Activated CD4-positive, alpha-beta T cell treated with anti-CD3 and anti-CD28 coated beads, Interleukin-2, amount 50 U/mL, for 16 hours (primary cell): ENCODE measurements around the gene ADGB.

Experiments used
- DNase-seq: peaks from one replicate; pipeline ENCODE4 v3.0.0-alpha.2; 2020

The ADGB gene

DNA sequence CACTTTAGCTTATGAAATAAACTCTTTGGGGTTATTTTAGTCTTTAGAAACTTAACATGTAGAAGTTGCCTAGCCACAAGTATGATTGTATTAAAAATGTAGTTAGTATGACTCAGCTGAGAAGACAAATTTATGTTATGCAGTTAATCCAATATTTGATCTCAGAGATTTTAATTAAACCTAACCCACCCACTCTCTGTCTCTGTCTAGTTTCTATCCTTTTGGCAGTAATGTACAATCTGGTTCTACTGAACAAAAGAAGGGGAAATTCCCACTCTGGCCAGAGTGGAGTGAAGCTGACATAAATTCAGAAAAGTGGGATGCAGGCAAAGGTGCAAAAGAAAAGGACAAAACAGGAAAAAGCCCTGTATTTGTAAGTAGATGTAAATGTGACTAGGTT is 36.4 kb downstream of the ADGB start:
- no peak for DNase-seq

DNA sequence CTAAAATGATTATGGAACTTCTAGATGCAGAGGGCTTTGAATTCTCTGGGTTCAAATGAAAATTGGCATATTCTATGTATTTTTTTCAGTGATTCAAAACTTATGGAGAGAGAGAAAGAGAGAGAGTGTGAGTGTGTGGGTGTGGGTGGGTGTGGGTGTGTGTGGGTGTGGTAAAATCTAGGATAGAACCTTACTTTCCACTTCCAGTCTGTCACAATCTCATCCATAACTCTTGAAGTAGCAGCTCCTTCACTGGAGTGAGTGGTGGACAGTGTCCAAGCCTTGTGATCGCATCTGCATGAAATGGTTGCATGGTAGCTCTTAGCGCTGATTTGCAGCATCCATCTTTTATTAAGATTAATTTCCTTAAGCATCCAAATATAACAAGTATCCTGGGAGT is 37.7 kb downstream of the ADGB start:
- no peak for DNase-seq

DNA sequence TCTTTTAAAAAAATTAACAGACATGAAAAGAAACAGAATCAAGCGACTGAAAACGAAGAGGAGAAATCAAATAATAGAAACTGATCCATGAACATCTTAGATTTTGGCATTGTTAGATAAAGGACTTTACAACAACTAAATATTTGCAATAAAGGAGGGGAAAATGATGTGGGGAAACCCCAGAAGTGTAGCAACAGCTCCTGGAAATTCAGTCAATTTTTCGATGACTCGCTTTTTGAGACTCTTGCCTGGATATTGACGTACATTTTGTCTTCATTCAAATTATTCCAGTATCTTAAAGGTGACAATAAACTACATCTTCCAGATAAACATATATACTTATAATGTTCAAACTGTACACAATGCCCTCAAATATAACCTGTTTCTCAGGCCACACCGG is 44.1 kb downstream of the ADGB start:
- DNase-seq, result no peak

DNA sequence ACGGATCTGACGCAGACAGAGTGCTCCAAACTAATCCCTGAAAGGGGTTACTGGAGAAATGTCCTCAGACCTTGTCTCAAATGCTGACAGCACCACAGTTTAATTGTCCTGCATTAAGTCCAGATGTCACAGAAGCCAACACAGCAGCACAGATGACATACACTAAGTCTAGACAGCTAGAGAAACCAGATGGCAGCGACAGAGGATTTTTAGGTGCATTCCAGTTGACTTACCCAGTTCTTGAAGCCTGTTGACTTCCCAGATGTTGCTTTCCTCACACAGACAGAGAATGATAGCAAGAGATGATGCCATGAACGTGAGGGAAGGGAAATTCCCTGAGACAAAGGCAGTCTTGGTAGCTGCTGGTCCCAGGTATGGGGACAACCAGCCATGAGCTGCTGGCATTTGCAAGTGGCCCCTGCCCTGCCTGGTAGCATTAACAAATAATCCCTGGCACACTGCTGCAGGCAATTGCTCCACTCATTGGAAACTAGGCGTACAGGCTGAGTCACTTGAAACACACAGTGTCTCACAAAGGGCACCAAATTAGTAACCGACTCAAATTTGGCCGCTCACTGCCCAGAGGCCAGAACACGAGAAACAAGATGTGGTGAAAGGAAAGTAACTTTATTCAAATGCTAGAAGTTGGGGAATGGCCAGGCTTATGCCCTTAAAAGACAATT is 52.2 kb downstream of the ADGB start:
- DNase-seq, result no peak

DNA sequence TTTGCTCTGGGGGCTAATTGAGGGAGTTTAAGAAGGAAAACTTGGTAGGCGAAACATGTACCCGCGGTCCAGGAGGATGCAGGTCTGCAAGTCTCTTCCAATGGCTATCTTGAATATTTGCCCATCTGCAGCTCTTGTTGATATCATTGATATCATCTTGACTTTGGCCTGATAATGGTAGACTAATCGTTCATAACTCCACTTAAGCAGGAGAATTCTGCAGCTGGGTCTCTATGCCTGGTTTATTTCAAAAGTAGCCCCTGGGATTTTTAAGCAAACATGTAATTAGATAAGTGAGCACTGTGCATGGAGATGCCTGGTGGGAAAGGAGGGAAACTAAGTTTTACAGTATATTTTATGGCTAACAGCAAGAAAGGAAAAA is 52.7 kb downstream of the ADGB start:
- DNase-seq, result no peak

DNA sequence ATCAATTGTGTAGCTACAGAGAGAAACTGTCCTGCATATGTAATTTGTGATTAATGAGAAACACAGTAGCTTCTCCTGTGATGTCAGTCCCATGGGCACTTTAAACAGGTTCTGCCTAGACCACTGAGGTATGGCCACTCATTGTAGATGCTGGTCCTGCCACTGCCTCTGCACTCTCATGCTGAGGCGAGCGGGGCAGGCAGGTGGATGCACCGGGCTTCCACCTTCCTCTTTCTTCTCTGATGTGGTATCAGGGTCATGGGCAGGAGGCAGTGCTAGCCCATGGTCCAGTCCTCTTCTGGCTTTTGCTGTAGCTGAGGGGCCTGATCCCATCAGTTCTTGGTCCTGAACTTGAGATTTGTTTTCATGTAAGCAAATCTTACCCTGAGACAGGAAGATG is 58.7 kb downstream of the ADGB start:
- DNase-seq, result no peak

DNA sequence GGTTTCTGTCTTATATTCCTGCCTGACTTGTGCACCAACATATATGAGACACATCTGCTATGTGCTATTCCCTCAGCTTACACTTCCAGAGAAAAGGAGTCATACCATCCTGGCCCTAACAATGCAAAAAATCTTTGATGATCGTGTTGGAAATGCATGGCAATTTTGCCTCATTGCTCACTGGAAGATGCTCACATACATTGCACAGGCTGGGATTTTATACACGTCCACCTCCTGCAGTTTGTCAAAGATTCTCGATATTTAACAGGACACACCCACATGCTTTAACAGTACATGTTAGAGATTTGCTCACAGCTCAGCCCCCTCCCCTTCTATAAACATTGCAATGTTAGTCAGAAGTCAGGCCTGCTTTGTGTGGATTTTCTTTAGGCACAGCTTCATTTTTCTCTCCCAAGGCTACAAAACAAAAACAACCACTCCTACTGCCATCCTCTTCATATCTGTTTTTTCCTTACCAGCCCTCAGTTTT is 66.1 kb downstream of the ADGB start:
- DNase-seq, result no peak

DNA sequence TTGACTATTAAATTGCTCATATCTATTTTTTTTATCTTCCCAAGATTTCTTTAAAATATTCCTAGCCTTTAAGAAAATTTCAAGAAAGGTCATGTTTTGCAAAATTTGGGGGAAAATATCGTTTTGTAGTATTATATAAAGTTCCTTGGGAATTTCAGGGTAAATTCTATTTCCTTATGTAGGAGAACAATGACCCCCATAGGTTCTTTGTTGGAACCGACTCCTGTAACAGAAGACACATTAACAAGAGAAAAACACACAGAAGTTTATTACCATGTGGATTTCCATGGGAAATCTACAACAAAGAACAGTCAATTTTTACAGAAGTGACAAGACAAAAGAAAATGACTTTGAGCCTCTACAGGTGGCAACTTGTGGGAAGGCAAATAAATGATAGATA is 68.1 kb downstream of the ADGB start:
- DNase-seq, result no peak

DNA sequence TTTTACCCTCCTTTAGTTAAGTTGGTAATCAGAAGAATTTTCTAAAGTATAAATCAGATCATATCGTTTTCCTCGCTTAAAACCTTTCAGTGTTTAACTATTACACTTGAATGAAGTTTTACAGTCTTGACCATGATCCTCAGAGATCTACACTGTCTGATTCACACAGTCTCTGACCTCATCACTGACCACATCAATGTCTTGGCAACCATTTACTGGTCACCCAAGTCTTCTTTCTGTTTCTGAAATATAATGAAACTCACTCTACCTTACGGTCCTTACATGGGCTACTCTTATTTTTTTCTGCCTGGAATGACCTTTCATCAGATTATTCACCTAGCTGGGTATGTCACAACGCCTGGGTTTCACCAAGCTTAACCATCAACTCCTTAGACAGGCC is 71.4 kb downstream of the ADGB start:
- no peak for DNase-seq

DNA sequence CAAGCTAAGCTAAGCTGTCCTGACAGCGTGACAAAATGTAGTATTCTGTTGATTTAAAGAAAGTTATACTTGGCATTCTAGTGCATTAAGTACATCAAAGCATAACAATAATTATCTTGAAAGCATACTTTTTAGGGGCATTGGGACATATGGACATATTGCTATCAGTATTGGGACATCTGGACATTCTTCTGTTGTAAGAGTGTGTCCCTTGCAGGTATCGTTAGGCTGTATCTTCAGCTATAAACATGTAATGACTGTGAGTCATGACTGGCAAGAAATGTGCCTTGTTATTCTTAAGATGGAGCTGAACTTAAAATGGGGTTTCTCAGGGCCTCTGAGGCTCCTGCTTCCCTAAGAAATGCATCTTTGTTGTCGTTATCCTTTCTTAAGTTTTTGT is 74.3 kb downstream of the ADGB start:
- no peak for DNase-seq

DNA sequence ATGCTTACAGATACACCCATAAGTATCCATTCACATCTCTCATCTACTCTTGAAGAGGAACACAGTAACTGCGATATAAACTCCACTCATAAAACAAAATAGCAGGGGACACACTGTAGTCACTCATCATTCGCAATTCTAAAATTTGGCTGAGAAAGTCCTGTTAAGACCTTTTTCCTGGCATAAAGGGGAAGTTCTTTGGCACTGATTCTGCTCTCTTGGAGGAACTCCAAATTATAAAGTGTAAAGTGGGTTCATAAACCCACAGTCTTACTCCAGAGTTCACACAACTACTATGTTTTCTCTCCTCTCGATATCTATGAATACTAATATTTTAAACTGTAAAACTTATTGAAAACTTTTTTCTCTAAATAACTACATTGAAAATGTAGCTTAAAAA is 80.6 kb downstream of the ADGB start:
- no peak for DNase-seq

DNA sequence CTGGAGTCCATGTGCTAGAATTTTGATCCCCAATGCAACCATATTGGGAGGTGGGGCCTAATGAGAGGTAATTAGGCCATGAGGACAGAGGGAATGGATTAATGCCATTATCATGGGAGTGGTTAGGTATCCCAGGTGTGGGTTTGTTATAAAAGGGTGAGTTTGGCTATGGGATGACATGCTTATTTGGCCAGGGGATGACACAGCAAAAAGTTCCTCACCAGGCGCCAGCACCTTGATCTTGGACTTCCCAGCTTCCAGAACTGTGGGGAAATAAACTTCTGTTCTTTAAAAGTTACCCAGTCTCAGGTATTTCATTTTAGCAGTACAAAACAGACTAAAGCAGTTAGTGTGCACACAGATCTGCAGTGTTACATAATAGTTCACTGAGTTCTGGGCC is 84.1 kb downstream of the ADGB start:
- DNase-seq, result no peak

DNA sequence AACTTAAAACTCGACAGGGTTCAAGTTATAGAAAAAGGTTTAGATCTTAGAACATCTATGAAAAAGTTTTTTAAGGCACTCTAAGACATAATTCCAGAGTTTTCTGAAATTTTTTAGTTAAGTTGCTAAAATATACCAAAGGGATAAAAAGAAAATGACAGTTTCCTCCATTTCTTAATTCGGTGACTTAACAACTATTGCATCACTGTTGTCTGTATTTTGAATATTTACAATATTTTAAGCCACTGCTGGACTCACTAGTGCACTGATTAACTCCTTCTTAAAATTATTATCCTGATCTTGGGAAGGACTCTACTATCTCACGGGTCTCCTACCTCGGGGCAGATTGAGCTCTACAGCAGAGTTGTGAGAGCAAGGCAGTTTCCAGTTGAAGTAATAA is 91.0 kb downstream of the ADGB start:
- no peak for DNase-seq

DNA sequence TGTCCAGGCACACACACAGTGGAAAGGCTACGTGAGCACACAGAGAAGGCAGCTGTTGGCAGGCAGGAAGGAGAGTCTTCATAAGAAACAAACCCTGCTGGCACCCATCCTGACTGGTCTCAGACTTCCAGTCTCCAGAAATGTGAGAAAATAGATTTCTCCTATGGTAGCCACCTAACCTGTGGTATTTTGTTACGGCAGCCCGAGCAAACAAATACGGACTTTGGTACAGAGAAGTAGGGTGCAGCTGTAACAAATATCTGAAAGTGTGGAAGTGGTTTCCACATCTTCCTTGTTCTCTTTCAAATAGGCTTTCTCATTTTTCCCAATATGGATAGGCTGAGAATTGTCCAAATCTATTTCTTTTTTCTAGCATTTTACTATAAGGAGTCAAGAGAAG is 94.6 kb downstream of the ADGB start:
- no peak for DNase-seq

DNA sequence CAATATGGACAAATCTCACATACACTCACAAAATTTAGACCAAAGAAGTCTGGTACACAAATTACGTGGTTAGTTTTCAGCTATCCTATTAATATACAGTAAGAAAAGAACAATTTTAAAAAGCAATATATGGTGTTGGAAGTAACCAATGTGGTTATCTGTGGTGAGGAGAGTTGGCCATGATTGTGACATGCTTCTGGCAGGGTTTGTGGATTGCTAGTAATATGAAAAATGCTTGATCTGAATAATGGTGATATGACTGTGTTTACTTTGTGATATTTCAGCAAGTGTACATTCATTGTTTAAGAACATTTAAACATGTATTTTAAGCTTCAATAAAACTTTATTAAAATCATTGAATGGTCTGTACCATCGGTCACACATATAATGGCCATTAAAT is 99.1 kb downstream of the ADGB start:
- no peak for DNase-seq

DNA sequence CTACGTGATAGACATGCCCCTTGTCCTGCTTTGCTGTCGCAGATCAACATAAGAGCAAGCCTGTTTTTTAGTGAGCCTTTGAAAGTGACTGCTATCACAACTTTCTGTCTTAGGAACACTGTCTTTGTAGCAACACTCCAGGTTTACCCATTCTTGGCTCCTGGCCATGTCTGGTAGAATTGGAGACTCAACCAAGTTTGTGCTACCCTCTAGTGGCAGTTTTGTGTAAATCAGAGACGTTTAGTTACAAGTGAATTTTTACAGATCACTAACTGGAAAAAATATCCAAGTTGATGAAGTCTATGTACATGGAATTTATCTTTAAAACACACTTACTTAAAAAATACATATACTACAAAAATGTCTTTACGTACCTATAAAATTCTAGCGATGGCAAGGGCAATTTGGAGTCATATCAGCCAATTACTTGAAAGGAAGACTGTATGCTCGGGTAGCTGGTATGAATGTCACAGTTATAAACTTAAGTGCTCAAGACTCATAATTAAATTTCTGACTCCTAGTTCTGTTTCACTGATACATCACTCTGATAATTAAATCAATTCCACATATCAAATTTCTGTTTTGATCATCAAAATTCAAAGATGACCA is 101.4 kb downstream of the ADGB start:
- peak; percentile 56 for DNase-seq

DNA sequence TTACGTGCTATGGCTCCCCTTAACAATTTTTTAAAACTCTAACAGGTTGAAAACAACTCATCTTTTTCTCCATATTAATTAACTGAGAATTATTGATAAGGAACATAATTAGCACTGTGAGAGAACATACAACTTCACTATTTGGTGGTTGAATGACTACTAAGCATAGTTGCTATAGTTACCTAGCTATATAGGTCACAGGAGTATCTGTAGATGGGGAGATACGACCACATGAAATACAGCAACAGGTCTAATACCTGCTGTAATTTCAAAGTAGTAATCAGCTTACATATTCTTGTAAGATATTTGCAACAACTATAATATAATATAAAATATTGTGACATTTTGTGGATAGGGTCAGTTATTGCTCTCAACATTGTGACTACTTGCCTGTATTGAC is 102.9 kb downstream of the ADGB start:
- no peak for DNase-seq

DNA sequence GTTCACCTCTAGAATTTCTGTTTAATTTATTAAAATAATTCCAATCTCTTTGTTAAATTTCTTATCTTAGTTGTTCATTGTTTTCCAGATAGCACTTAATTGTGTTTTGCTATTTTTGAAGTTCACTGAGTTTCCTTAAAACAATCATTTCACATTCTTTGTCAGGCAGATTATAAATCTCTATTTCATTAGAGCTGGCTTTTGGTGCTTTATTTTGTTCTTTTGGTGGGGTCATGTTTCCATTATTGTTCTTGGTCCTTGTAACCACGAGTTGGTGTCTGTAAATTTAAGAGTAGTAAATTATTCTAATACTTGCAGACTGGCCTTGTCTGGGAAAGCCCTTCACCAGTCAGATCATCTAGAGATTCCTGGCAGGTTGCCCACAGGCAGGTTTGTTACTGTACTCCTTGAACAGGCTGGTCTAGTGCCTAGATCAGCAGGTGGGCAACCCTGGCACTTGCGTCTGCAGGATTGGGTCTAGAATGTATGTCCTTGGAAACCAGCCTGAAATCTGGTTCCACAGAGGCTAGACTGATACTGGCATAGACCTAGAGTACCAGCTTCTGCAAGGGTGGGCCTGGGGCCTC is 110.4 kb downstream of the ADGB start:
- no peak for DNase-seq

DNA sequence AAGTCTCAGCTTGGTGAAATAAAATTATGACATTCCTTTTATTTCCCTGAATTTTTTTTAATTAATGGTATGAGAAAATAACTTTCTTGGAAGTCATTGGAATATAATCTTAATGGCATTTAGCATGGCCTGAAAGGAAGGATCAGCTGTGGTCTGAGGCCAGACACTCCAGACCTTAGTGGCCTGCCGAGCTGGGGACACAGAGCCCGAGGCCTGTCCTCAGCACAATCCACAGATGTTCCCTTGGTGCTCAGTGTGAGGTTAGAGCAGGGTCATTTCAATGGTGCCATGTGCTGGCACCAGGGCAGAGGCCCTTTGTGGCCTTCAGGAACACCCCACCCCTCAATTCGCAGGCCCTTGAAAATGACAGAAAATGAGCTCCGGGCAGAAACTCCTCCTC is 120.6 kb downstream of the ADGB start:
- no peak for DNase-seq

DNA sequence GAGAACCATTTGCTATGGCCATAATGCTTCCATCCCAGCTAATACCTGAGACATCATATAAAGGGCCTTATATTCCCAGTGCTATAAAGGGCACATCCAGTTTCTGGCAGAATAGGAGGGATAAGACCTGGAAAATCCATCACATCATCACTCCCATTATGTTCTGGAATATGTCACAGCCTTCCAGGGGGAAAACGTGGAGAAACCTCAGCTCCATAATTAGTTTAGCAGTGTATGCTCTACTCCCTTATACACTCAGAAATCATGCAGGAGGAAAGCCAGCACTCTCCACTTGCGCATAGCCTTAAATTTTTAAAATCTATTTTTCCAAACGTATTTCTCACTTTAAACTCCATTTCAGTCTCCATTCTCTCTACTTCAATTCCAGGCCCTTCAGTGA is 140.9 kb downstream of the ADGB start:
- no peak for DNase-seq

DNA sequence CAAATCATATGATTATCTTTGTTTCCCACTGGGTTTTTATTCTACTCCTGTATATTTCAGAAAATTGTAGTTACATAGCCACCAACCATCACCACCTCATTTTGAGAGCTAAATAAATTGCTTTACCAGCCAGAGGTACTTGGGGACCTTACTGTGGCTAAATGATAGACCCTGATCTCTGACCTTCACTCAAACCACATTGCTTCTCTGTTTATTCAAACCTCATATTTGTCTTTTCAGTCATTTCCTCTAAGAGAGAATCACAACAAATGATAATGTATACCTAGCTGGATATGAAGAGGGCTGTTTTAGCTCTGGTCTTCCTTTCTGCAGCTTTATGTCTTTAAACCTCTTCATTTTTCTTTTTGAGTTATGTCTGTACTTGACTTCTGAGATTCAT is 142.8 kb downstream of the ADGB start:
- DNase-seq, result no peak

DNA sequence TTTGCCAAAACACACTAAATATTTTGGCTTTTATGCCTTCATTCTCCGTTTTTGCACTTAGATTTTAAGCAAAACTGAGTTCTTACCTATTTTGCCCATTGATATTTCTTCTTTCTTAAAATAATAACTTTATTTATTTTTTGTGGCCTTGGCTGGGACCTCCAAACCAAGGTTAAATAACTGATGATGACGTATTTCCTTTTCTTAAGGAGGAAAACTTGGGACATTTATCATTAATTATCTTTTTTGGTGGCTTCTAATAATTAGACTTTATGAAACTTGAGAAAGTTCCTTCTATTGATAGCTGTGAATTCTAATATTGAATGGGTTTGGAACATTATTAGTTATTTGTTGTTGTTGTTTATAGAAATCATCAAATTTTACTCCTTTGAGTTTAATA is 154.5 kb downstream of the ADGB start:
- no peak for DNase-seq

DNA sequence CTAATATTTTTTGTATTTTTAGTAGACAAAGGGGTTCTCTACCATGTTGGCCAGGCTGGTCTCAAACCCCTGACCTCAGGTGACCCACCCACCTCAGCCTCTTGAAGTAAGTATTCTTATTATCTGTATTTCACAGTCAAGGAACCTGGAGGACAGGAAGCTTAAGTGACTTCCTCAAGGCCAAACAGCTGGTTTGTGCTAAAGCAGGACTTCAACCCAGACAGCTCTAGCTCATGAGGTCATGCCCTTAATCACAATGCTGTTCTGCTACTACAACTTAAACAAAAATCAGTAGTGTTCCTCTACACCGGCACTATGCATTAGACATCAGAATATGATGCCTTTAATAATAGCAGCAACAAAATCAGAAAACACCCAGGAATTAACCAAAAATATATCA is 168.9 kb downstream of the ADGB start:
- DNase-seq, result no peak

DNA sequence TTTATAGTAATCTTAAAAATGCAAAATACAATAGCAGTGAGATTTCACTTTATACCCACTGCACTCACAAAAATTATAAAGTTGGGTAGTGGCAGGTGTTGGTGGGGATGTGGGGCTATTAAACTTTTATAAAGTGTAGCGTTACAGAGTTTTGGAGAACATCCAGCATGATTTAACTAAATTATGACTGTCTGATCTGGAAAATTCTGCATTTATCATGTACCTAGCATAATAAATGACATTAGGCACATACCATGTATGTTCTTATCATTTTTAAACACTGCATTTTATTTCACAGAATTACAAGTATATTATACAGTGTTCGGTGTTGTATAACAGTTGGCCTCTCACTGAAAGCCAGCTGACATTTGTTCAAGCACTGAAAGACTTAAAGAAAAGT is 169.9 kb downstream of the ADGB start:
- DNase-seq, result no peak
